ENCODE measurements around the gene ZXDA.

DNA sequence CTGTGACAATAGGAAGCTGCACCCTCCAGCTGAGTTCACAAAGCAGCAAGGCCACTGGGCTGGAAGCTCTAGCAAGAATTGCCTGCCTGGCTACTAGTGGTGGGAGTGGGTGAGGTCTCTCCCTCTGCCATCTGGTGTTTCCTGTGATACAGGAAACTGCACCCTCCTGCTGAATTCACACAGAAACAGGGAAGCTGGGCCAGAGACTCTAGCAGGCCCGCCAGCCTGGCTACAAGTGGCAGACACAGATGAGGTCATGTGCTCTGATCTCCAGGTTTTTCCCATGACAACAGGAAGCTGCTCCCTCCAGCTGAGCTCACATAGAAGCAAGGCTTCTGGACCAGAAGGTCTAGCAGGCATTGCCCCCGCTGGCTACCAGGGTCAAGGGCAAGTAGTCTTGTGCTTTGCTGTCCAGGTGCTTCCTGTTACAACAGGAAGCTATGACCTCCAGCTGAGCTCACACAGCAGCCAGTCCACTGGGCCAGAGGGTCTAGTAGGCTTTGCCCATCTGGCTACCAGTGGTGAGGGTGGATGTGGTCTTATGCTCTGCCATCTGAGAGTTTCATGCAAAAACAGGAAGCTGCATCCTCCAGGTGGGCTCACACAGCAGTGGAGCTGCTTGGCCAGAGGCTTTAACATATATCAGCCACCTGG, 41.5 kb upstream of the ZXDA start:
- no peak for TF ChIP-seq POLR2A (conservative IDR thresholded peaks at IDR 0.05)
- no peak for TF ChIP-seq XRCC5 (IDR thresholded peaks at IDR 0.05; ENCODE audit: low read depth, low read length)
- TF ChIP-seq, protein P1, sequence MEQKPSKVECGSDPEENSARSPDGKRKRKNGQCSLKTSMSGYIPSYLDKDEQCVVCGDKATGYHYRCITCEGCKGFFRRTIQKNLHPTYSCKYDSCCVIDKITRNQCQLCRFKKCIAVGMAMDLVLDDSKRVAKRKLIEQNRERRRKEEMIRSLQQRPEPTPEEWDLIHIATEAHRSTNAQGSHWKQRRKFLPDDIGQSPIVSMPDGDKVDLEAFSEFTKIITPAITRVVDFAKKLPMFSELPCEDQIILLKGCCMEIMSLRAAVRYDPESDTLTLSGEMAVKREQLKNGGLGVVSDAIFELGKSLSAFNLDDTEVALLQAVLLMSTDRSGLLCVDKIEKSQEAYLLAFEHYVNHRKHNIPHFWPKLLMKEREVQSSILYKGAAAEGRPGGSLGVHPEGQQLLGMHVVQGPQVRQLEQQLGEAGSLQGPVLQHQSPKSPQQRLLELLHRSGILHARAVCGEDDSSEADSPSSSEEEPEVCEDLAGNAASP (IDR thresholded peaks at IDR 0.05) = no peak
- TF ChIP-seq JUND (IDR thresholded peaks at IDR 0.05; ENCODE audit: borderline replicate concordance, low read depth, low read length) = no peak
- no peak for TF ChIP-seq JUND (tag; IDR thresholded peaks at IDR 0.05; ENCODE audit: borderline replicate concordance, low read depth, low read length)
- TF ChIP-seq, protein P2, sequence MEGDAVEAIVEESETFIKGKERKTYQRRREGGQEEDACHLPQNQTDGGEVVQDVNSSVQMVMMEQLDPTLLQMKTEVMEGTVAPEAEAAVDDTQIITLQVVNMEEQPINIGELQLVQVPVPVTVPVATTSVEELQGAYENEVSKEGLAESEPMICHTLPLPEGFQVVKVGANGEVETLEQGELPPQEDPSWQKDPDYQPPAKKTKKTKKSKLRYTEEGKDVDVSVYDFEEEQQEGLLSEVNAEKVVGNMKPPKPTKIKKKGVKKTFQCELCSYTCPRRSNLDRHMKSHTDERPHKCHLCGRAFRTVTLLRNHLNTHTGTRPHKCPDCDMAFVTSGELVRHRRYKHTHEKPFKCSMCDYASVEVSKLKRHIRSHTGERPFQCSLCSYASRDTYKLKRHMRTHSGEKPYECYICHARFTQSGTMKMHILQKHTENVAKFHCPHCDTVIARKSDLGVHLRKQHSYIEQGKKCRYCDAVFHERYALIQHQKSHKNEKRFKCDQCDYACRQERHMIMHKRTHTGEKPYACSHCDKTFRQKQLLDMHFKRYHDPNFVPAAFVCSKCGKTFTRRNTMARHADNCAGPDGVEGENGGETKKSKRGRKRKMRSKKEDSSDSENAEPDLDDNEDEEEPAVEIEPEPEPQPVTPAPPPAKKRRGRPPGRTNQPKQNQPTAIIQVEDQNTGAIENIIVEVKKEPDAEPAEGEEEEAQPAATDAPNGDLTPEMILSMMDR (IDR thresholded peaks at IDR 0.05 in 2 of 3, conservative IDR thresholded peaks at IDR 0.05 in 1 of 3; ENCODE audit: insufficient read depth in 2 of 3, low read depth in 1 of 3, low read length in 3 of 3) = no peak
- no peak for TF ChIP-seq GTF2A2 (tag; IDR thresholded peaks at IDR 0.05)
- no peak for TF ChIP-seq TAF1 (IDR thresholded peaks at IDR 0.05; ENCODE audit: control insufficient read depth, extremely low read depth, insufficient read depth, low read length, severe bottlenecking)
- no peak for TF ChIP-seq CBFA2T3 (IDR thresholded peaks at IDR 0.05)
- TF ChIP-seq NFXL1 (CRISPR knock-in tag; IDR thresholded peaks at IDR 0.05) = no peak
- TF ChIP-seq SRF (CRISPR knock-in tag; IDR thresholded peaks at IDR 0.05) = no peak

Data from K562 (cell line).